Pancreas (tissue), 10 donors: ENCODE measurements around the gene HDAC4. TPM values are rescaled to one million over a fixed set of nuclear protein-coding genes. Genes with fewer than 3 reads are reported as not detected.

Experiments
- ATAC-seq, 4 donors: fragments of 200-7000 bp; cut with Tn5 transposase; one replicate each; pipeline versions ENCODE4 v1.8.0 to v1.9.1; 2020; ENCODE audit warnings: mild to moderate bottlenecking in 4 of 4, moderate library complexity in 4 of 4
- DNase-seq, 6 donors: peaks; one replicate each; pipeline ENCODE4 v3.0.0-alpha.2; 2020
- FAIRE-seq: peaks from 2 replicates; lab custom pipeline; 2012; peaks lifted over from hg19 to GRCh38; lab: Jason Lieb, UNC
- H3K27ac ChIP-seq, 4 donors: fragments of 200-600 bp; sonication (generic); 1 replicate in 3 of 4; 2 replicates in 1 of 4; pipeline versions ENCODE4 v1.5.0 to v1.8.0; 2020
- H3K27me3 ChIP-seq, 4 donors: fragments of 200-600 bp; one replicate each; pipeline ENCODE4 v1.8.0; 2021
- H3K36me3 ChIP-seq, 3 donors: fragments of 200-600 bp; sonication (generic) in 1 of 3; one replicate each; pipeline versions ENCODE4 v1.5.0 to v1.8.0; 2020 to 2021
- H3K4me1 ChIP-seq, 3 donors: fragments of 200-600 bp; one replicate each; pipeline ENCODE4 v1.8.0; 2021
- H3K4me3 ChIP-seq, 4 donors: fragments of 200-600 bp; sonication (generic) in 2 of 4; one replicate each; pipeline versions ENCODE4 v1.5.0 to v1.8.0; 2020 to 2021
- H3K9me3 ChIP-seq, 4 donors: fragments of 200-600 bp; one replicate each; pipeline ENCODE4 v1.8.0; 2021
- WGBS, 2 donors: extraction: QIAGEN DNeasy Blood & Tissue Kit; methylation state at CpG; one replicate each; pipeline ENCODE4 v1.1.7; 2013; 5-methylcytosine and 5-hydroxymethylcytosine counted together
- intact Hi-C, 3 donors: fragments of 100-400 bp; cut with DNase I; formaldehyde crosslinking; loops; one replicate each; pipeline versions ENCODE4 v1.11.1 to v1.14.2; 2022
- polyA plus RNA-seq, 2 donors: library from polyadenylated mRNA; stranded (reverse); fragments of 200-250 nt; gene quantifications; one replicate each; pipeline ENCODE4 v1.2.3, GENCODE V29; 2013
- total RNA-seq, 6 donors: library from RNA; stranded (reverse); fragmentation: NEBNext Ultra II Directional in 4 of 6; extraction: Animal tissue kit (Norgen Biotek cat#: 25700) in 4 of 6; gene quantifications; one replicate each; pipeline versions ENCODE4 v1.2.1 to v1.2.4, GENCODE V29; 2021 to 2023
- TF ChIP-seq, protein P1 (sequence below), 4 donors: fragments of 200-600 bp; sonication (generic) in 3 of 4; IDR thresholded peaks; one replicate each; pipeline versions ENCODE4 v1.5.0 to v1.8.0; 2021; ENCODE audit warnings: antibody characterized with exemption in 4 of 4
- donor health status: healthy with polysubstance abuse.
- donor health status: DM: no; HTN: no; CAD: no; lungs with moderate emphysema.
- donor health status: DM: no; HTN: no; CAD: no.
- donor health status: control.
- donor health status: control.
- donor health status: Bipolar disorder and iron deficiency.
- donor health status: DM: yes; HTN: yes; CAD: no.
- donor health status: DM: no; HTN: no; CAD: no.
- donor health status: DM: no; HTN: no; CAD: no.
- donor health status: DM: yes; HTN: yes; CAD: no.

The HDAC4 gene
- total and polyA plus RNA-seq, 8 donors = 8.2 to 31.8 (median 16.6) TPM

DNA sequence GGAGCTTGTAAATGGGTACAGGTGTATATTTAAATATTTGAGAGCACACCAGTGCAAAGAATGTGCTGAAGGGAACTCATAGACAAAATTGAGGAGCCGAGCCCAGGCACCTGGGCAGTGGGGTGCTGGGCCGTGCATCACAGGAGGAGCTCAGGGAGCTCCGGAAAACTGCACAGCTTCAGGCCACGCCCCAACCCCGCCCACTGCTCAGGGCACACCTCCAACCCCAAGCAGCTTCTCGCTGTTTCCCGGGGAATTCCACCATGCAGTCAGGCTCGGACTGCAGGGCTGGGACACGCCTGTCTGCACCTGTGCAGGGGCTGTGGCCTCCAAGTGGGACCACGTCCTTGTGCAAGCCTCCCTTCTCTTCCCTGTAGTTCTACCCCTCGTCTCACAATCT, 243.0 kb downstream of the HDAC4 start:
- Histone ChIP-seq H3K27ac (no peak overlapping the region), H3K4me3 (no peak overlapping the region), H3K9me3 (no peaks in the 10 kb centered on the region), H3K27me3 (no peaks in the 10 kb centered on the region), H3K4me1 (no peaks in the 10 kb centered on the region), H3K36me3 (peaks cover 0 to 10% (median 0%) of the 10 kb centered on the region in 3 donors)
- 50 to 66% methylated on average over 11 of the region's 11 CpGs for WGBS, 2 donors
- ATAC-seq = peak in 3 of 4 donors; percentile 72 to 94 (median 81)
- intact Hi-C loops = loop anchor here in 1 of 3 donors (5.0 kb wide), 1 partner anchor 1465 kb away; no protein-coding TSS in a partner anchor
- peak in 4 of 6 donors; percentile 27 to 71 (median 48) for DNase-seq
- no peak for FAIRE-seq
- TF ChIP-seq, protein P1, sequence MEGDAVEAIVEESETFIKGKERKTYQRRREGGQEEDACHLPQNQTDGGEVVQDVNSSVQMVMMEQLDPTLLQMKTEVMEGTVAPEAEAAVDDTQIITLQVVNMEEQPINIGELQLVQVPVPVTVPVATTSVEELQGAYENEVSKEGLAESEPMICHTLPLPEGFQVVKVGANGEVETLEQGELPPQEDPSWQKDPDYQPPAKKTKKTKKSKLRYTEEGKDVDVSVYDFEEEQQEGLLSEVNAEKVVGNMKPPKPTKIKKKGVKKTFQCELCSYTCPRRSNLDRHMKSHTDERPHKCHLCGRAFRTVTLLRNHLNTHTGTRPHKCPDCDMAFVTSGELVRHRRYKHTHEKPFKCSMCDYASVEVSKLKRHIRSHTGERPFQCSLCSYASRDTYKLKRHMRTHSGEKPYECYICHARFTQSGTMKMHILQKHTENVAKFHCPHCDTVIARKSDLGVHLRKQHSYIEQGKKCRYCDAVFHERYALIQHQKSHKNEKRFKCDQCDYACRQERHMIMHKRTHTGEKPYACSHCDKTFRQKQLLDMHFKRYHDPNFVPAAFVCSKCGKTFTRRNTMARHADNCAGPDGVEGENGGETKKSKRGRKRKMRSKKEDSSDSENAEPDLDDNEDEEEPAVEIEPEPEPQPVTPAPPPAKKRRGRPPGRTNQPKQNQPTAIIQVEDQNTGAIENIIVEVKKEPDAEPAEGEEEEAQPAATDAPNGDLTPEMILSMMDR (IDR thresholded peaks at IDR 0.05) = no peak

DNA sequence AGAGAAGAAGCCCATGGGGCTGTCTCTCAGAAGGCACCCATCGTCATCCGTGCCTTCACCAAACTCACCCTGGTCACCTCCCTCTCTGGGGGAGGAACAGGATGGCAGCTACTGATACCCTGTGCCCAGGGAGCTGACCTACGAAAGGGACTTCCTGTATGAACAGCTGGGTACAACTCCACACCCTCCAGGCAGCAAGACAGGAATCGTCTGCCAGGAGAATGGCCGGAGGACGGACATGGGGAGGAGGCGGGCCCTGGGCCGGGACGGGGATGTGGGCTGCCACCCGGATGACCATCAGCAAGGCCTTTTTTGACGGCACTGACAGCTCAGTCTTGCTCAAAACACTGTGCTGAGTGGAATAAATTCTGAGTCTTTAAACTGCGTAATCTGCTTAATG, 243.6 kb downstream of the HDAC4 start:
- no peaks in the 10 kb centered on the region for H3K4me1 ChIP-seq
- intact Hi-C loops = loop anchor here in 1 of 3 donors (5.0 kb wide), 1 partner anchor 1465 kb away; no protein-coding TSS in a partner anchor
- FAIRE-seq = no peak
- no peak overlapping the region for H3K4me3 ChIP-seq
- H3K27me3 ChIP-seq = no peaks in the 10 kb centered on the region
- no peak overlapping the region for H3K27ac ChIP-seq
- WGBS, 2 donors = 84 to 85% methylated on average over 12 of the region's 12 CpGs
- peaks cover 0 to 10% (median 0%) of the 10 kb centered on the region in 3 donors for H3K36me3 ChIP-seq
- ATAC-seq = peak in 3 of 4 donors; percentile 9 to 55 (median 40)
- TF ChIP-seq, protein P1 (IDR thresholded peaks at IDR 0.05) = no peak
- no peaks in the 10 kb centered on the region for H3K9me3 ChIP-seq
- peak in 2 of 6 donors; percentile 29 to 47 for DNase-seq

DNA sequence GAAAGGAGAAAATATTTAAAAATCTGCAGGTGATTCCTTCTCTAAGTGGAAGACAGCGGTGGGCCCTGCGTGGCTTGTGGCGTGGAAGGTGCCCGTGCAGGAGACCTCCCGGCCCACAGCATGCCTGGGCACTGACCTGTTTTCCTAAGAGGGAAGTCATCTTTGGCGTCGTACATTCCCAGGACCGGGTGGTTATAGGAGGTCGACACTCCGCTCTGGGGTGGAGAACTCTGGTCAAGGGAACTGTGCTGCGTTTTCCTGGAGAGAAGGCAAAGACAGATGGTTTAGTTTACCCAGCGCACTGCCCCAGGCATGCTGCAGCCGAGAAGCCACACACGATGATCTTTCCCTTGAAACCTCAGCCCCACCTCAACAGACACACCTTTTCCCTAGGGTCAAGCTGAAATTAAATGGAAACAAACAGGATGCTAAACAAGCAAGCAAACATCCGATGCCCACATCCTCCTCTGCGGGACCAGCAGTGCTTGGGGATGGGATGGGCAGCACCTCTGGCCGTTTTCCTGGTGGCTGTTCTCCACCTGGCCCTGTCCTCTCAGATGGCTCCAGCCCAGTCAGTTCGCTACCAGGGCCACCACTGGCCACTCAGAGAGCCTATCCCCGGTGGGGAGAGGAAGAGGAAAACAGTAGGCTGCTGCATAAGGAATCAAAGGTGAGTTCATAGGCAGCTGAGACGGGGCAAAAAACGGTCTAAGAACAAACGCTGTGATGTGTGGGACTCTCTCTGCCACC, 244.1 kb downstream of the HDAC4 start:
- Histone ChIP-seq H3K27ac (no peak overlapping the region), H3K9me3 (no peaks in the 10 kb centered on the region), H3K27me3 (no peaks in the 10 kb centered on the region), H3K36me3 (peaks cover 0 to 10% (median 0%) of the 10 kb centered on the region in 3 donors), H3K4me3 (no peak overlapping the region), H3K4me1 (no peaks in the 10 kb centered on the region)
- TF ChIP-seq, protein P1 (IDR thresholded peaks at IDR 0.05) = no peak
- ATAC-seq = peak in 2 of 4 donors; percentile 40 to 44
- intact Hi-C loops = loop anchor here in 1 of 3 donors (5.0 kb wide), 1 partner anchor 1464 kb away; no protein-coding TSS in a partner anchor
- peak in 2 of 6 donors; percentile 29 to 31 for DNase-seq
- WGBS, 2 donors = 89 to 90% methylated on average over 22 of the region's 22 CpGs
- FAIRE-seq = no peak

DNA sequence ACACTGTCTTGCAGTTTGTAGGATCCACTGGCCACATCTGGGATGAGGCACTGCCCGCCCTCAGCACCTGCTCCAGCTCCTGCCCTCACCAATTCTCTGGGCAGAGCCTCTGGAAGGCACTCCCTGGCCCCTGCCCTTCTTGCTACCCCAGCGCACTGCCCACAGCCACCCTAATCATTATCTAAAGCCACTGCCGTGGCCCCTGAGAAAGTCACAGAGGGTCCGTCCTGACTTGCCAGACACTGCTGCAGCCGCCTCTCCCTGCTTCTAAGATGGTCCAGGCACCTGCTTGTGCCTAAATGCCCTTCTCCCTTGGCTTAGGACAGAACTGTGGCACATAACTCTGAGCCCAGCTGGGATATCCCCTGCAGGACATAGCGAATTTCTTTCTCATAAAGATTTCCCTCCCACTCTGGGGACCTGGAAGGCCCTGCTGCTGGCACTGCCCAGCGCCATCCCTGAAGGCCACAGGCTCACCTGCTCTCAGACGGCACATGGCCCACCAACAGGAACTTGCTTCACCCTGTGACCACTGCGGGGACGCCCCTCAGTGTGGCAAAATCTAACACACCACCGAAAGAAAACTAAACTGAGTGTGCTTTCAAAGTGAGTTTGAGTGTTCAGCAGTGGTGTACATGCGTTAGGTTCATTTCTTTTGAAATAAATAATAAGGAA, 244.9 kb downstream of the HDAC4 start:
- no peaks in the 10 kb centered on the region for H3K9me3 ChIP-seq
- DNase-seq = peak in 2 of 6 donors; percentile 24 to 34
- H3K36me3 ChIP-seq = peaks cover 0 to 10% (median 0%) of the 10 kb centered on the region in 3 donors
- intact Hi-C loops = loop anchor here in 1 of 3 donors (5.0 kb wide), 1 partner anchor 1464 kb away; no protein-coding TSS in a partner anchor
- no peak for ATAC-seq
- 93 to 94% methylated on average over 12 of the region's 12 CpGs for WGBS, 2 donors
- no peak for FAIRE-seq
- H3K27ac ChIP-seq = no peak overlapping the region
- H3K4me1 ChIP-seq = no peaks in the 10 kb centered on the region
- TF ChIP-seq, protein P1 (IDR thresholded peaks at IDR 0.05) = no peak
- no peak overlapping the region for H3K4me3 ChIP-seq
- no peaks in the 10 kb centered on the region for H3K27me3 ChIP-seq
